SK-N-SH (cell line): Measurements from ENCODE around the gene TRIM68. TPM values are rescaled to one million over a fixed set of nuclear protein-coding genes. Genes with fewer than 3 reads are reported as not detected.

ENCODE experiments used
- CTCF ChIA-PET: fragments of 300-600, 350-600 bp; formaldehyde crosslinking; extraction: SDS; loops from one replicate; lab custom pipeline; 2021; lab: Yijun Ruan, JAX
- POLR2A ChIA-PET: fragments of 350-600 bp; sonication (Branson Sonifier 250); formaldehyde crosslinking; extraction: SDS; loops from one replicate; lab custom pipeline; 2020; ENCODE audit warnings: antibody characterized with exemption, inconsistent platforms; lab: Yijun Ruan, JAX
- DNase-seq: peaks from one replicate; pipeline ENCODE4 v3.0.0; 2012
- H2AFZ ChIP-seq: fragments of 200-600 bp; sonication (generic); 2 replicates; pipeline ENCODE4 v1.8.1; 2016; ENCODE audit warnings: antibody characterized with exemption, mild to moderate bottlenecking, low read depth
- H3F3A ChIP-seq: fragments of 200-600 bp; sonication (generic); replicated peaks from 2 replicates; pipeline ENCODE3; 2016; ENCODE audit warnings: antibody characterized with exemption, mild to moderate bottlenecking; ENCODE audit not compliant: insufficient read depth
- H3K27ac ChIP-seq, 2 experiments: fragments of 200-500 bp in 1 of 2; fragments of 200-600 bp in 1 of 2; sonication (Bioruptor generic) in 1 of 2; sonication (generic), shearing (Covaris generic) in 1 of 2; 2 replicates each; pipeline versions ENCODE4 v1.5.1 to v1.6.1; 2014 to 2016; ENCODE audit warnings: low read depth in 2 of 2, inconsistent platforms in 1 of 2, low read length in 1 of 2, mild to moderate bottlenecking in 1 of 2, mixed read lengths in 1 of 2
- H3K27me3 ChIP-seq: fragments of 200-600 bp; sonication (generic), shearing (Covaris generic); 2 replicates; pipeline ENCODE4 v1.6.1; 2016; ENCODE audit warnings: mixed run types; ENCODE audit not compliant: insufficient read depth
- H3K36me3 ChIP-seq, 2 experiments: fragments of 200-500 bp in 1 of 2; fragments of 200-600 bp in 1 of 2; sonication (Bioruptor generic) in 1 of 2; sonication (generic) in 1 of 2; replicated peaks in 1 of 2; 2 replicates each; pipeline versions ENCODE3 to v1.5.1; 2014 to 2016; ENCODE audit warnings: low read length in 1 of 2, mild to moderate bottlenecking in 1 of 2; ENCODE audit not compliant: insufficient read depth in 2 of 2, control insufficient read depth in 1 of 2
- H3K4me1 ChIP-seq, 2 experiments: fragments of 200-500 bp in 1 of 2; fragments of 200-600 bp in 1 of 2; sonication (Bioruptor generic) in 1 of 2; sonication (generic), shearing (Covaris generic) in 1 of 2; 2 replicates each; pipeline versions ENCODE4 v1.5.1 to v1.6.1; 2014 to 2016; ENCODE audit warnings: low read depth in 1 of 2, low read length in 1 of 2, mixed run types in 1 of 2; ENCODE audit not compliant: insufficient read depth in 2 of 2, control insufficient read depth in 1 of 2
- H3K4me2 ChIP-seq: fragments of 200-600 bp; sonication (generic), shearing (Covaris generic); 2 replicates; pipeline ENCODE4 v1.6.1; 2017; ENCODE audit warnings: mixed run types
- H3K4me3 ChIP-seq, 2 experiments: fragments of 200-500 bp in 1 of 2; fragments of 200-600 bp in 1 of 2; sonication (Bioruptor generic) in 1 of 2; sonication (generic), shearing (Covaris generic) in 1 of 2; 2 replicates each; pipeline versions ENCODE4 v1.5.1 to v1.8.1; 2014 to 2016; ENCODE audit warnings: low read depth in 2 of 2, inconsistent platforms in 1 of 2, low read length in 1 of 2, mild to moderate bottlenecking in 1 of 2, mixed read lengths in 1 of 2, moderate library complexity in 1 of 2
- H3K79me2 ChIP-seq: fragments of 200-600 bp; sonication (generic); 2 replicates; pipeline ENCODE4 v1.8.1; 2017; ENCODE audit warnings: mild to moderate bottlenecking; ENCODE audit not compliant: insufficient read depth
- H3K9ac ChIP-seq: fragments of 200-600 bp; sonication (generic); 2 replicates; pipeline ENCODE4 v1.6.1; 2017; ENCODE audit warnings: mixed run types
- H3K9me2 ChIP-seq: fragments of 200-600 bp; sonication (generic); 2 replicates; pipeline ENCODE4 v1.6.1; 2017; ENCODE audit warnings: mixed run types
- H3K9me3 ChIP-seq: fragments of 200-600 bp; sonication (generic); 2 replicates; pipeline ENCODE4 v1.6.1; 2017; ENCODE audit warnings: mixed run types, mild to moderate bottlenecking, moderate library complexity
- H4K20me1 ChIP-seq: fragments of 200-600 bp; sonication (generic); 2 replicates; pipeline ENCODE4 v1.6.1; 2017; ENCODE audit warnings: mild to moderate bottlenecking, mixed run types; ENCODE audit not compliant: insufficient read depth
- FOXM1 ChIP-seq: IDR thresholded peaks from 2 replicates; pipeline ENCODE4 v1.4.0; 2012; ENCODE audit warnings: low read depth, mild to moderate bottlenecking
- IRF3 ChIP-seq: fragments of 150-350 bp; IDR thresholded peaks from 2 replicates; pipeline ENCODE4 v1.6.1; 2016; ENCODE audit warnings: mild to moderate bottlenecking, low read depth, low read length
- USF2 ChIP-seq: fragments of 150-350 bp; IDR thresholded peaks from 2 replicates; pipeline ENCODE4 v1.6.1; 2017; ENCODE audit warnings: antibody characterized with exemption, low read length, low read depth, borderline replicate concordance
- ZBTB33 ChIP-seq: IDR thresholded peaks from 2 replicates; pipeline ENCODE4 v1.4.0; 2012; ENCODE audit warnings: low read depth, borderline replicate concordance
- WGBS: methylation state at CpG from one replicate; pipeline ENCODE4 v1.1.6; 2017; ENCODE audit warnings: low lambda C conversion rate; 5-methylcytosine and 5-hydroxymethylcytosine counted together
- polyA plus RNA-seq, 3 experiments: library from polyadenylated mRNA; depleted of rRNA; stranded (reverse); fragments of >200 nt; gene quantifications; 2 replicates each; pipeline ENCODE4 v1.2.3, GENCODE V29; 2012

TRIM68 gene
- polyA plus RNA-seq, 1 of the 3 experiments (the other 2 are of a cell fraction) = 4.9 TPM

- Histone ChIP-seq H3K27me3 (peaks cover 8% of the 10 kb centered on the region; the same call in 1 of the 2 replicates), H3K9me3 (no peaks in the 10 kb centered on the region), H3F3A (no peaks in the 10 kb centered on the region)
- TF ChIP-seq ZBTB33 (no peak), FOXM1 (no peak), IRF3 (no peak)
- TF ChIP-seq, all 33 proteins: peak for 0
- H3K4me3 ChIP-seq = no peak overlapping the region
- H2AFZ ChIP-seq = no peak overlapping the region
- DNase-seq = no peak
- H3K36me3 ChIP-seq = no peaks in the 10 kb centered on the region
- ChIA-PET POLR2A (no interaction called here), CTCF (interaction anchor here (1.3 kb wide), 1 partner anchor 21 kb away, joined by 6 read pairs; the partner anchor contains the start of gene OR51D1)
- no peaks in the 10 kb centered on the region for H3K79me2 ChIP-seq
- no peak overlapping the region for H3K4me2 ChIP-seq
- H4K20me1 ChIP-seq = no peaks in the 10 kb centered on the region
- H3K4me1 ChIP-seq = no peaks in the 10 kb centered on the region
- H3K9me2 ChIP-seq = no peaks in the 10 kb centered on the region
- H3K27ac ChIP-seq = no peak overlapping the region
- H3K9ac ChIP-seq = no peak overlapping the region
These were observed 7.9 kb upstream of the TRIM68 start for GRCh38 chr11:4615856-4616444.

- Histone ChIP-seq H2AFZ (no peak overlapping the region), H3K9ac (no peak overlapping the region), H3K27ac (no peak overlapping the region), H3K9me3 (no peaks in the 10 kb centered on the region), H3K4me1 (peaks cover 0 to 6% of the 10 kb centered on the region in 2 experiments; a peak in 2 of 4 replicates), H3K79me2 (no peaks in the 10 kb centered on the region; the same call in 1 of the 2 replicates), H3K9me2 (no peaks in the 10 kb centered on the region), H3K36me3 (no peaks in the 10 kb centered on the region), H4K20me1 (no peaks in the 10 kb centered on the region), H3K4me3 (no peak overlapping the region), H3K27me3 (no peaks in the 10 kb centered on the region), H3F3A (no peaks in the 10 kb centered on the region), H3K4me2 (no peak overlapping the region)
- CTCF ChIA-PET = interaction anchor here (2.5 kb wide), 1 partner anchor 13 kb away, joined by 12 read pairs; no protein-coding TSS in a partner anchor
- WGBS = 21% methylated on average over 2 of the region's 2 CpGs
- POLR2A ChIA-PET = no interaction called here
- DNase-seq = no peak
- no peak for TF ChIP-seq USF2
- TF ChIP-seq, all 33 proteins: peak for 0
These were observed 4.0 kb upstream of the TRIM68 start for GRCh38 chr11:4611986-4612385.
